ENCODE results near the gene GBGT1.

- TF ChIP-seq EZH2 (IDR thresholded peaks at IDR 0.05; ENCODE audit: borderline replicate concordance, low read length) (no peak), CTCF (conservative IDR thresholded peaks at IDR 0.05 in 1 of 2, IDR thresholded peaks at IDR 0.05 in 1 of 2; ENCODE audit: extremely low read depth in 1 of 2, insufficient read depth in 1 of 2, low read depth in 1 of 2, low read length in 2 of 2) (no peak)
These were observed 732 bp downstream of the GBGT1 start for GRCh38 chr9:133162861-133163503.
